IPS DF 6.9 (cell line): ENCODE results near the gene PRDX6.
A peak's percentile ranks its signal among the peaks of the same experiment; 100 is the strongest.

Experiments used
- DNase-seq: peaks from one replicate; pipeline ENCODE4 v3.0.0-alpha.2; 2013; ENCODE audit warnings: low read depth, low spot score
- H3K27ac ChIP-seq: one replicate; pipeline ENCODE4 v1.5.1; 2013; ENCODE audit warnings: low read length, control low read depth
- H3K27me3 ChIP-seq: 2 replicates; pipeline ENCODE4 v1.6.1; 2013; ENCODE audit warnings: mild to moderate bottlenecking, low read length; ENCODE audit not compliant: control insufficient read depth, insufficient read depth
- H3K36me3 ChIP-seq: 2 replicates; pipeline ENCODE4 v1.6.1; 2013; ENCODE audit warnings: low read length; ENCODE audit not compliant: control insufficient read depth, insufficient read depth
- H3K4me1 ChIP-seq: 2 replicates; pipeline ENCODE4 v1.6.1; 2013; ENCODE audit warnings: low read length; ENCODE audit not compliant: control insufficient read depth, insufficient read depth
- H3K4me3 ChIP-seq: 2 replicates; pipeline ENCODE4 v1.5.1; 2013; ENCODE audit warnings: mild to moderate bottlenecking, low read length
- H3K9me3 ChIP-seq: 2 replicates; pipeline ENCODE4 v1.6.1; 2013; ENCODE audit warnings: low read length, inconsistent platforms; ENCODE audit not compliant: control insufficient read depth, insufficient read depth
- WGBS: extraction: QIAGEN DNeasy Blood & Tissue Kit; methylation state at CpG from one replicate; pipeline ENCODE4 v1.1.7; 2013; ENCODE audit warnings: mixed read lengths, missing lambda C conversion rate; ENCODE audit not compliant: insufficient read length, insufficient coverage; 5-methylcytosine and 5-hydroxymethylcytosine counted together

Gene PRDX6, protein sequence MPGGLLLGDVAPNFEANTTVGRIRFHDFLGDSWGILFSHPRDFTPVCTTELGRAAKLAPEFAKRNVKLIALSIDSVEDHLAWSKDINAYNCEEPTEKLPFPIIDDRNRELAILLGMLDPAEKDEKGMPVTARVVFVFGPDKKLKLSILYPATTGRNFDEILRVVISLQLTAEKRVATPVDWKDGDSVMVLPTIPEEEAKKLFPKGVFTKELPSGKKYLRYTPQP

GRCh38 chr1:173477286-173478093 is at the start of gene PRDX6:
Gene PRDX6 (plus strand): TSS chr1:173477335. CDS start chr1:173477398, 63 bp downstream.
- no peaks in the 10 kb centered on the region for H3K27me3 ChIP-seq
- no peaks in the 10 kb centered on the region for H3K9me3 ChIP-seq
- H3K4me1 ChIP-seq, result no peaks in the 10 kb centered on the region
- peak within 1 kb of the TSS; percentile 87 for H3K4me3 ChIP-seq
- no peak within 1 kb of the TSS for H3K27ac ChIP-seq
- no CpG with 5 or more reads among the region's 69 CpGs for WGBS
- peaks cover 13% of the 10 kb centered on the region; the same call in 1 of the 2 replicates for H3K36me3 ChIP-seq
- no peak for DNase-seq

DNA sequence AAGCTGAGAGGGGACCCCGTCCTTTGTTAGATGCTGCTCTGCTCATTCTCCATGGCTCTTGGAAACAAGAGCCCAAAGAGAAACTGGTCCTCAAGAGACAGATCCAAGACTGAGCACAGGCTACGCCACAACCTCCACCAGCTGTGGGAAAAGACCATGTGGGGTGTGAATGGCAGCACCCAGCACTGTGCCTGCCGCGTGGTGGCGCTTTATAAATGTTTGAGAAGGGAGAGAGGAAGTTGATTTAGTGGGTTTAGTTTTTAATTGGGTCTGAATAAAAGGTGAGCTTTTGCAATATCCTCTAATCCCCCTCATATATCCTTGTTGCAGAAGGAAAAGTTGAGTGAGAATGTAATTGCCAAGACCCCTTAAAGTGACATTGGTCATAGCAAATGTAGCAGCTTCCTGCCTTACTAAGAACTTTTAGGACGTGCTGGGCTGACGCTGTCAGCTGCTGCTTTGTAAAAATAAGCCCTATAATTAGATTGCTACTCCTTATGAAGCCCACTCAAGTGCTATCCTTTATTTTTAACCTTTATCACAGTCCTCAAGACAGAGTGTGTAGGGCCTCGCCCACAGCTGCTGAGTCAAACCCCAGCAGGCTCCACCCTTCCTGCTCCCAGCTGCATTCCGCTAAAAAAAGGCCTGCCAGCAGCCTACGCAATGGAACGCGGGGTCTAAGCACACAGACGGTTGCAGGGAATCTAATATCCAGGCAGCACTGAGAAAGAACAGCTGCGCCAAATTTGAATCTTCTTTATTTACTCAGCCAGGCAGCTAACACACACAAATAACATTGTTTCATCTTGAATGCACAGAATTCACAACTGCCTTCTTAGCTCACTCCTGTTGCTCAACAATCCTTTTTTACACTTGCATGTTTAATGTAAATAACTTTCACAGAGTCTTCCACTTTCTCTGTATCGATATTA is 47.4 kb upstream of the PRDX6 start:
- no peaks in the 10 kb centered on the region for H3K36me3 ChIP-seq
- no peaks in the 10 kb centered on the region for H3K9me3 ChIP-seq
- WGBS, result 100% methylated on average over 1 of the region's 15 CpGs
- peaks cover 2% of the 10 kb centered on the region; the same call in 1 of the 2 replicates for H3K4me1 ChIP-seq
- H3K27me3 ChIP-seq, result no peaks in the 10 kb centered on the region
- no peak overlapping the region for H3K4me3 ChIP-seq
- no peak for DNase-seq
- H3K27ac ChIP-seq, result no peak overlapping the region

GRCh38 chr1:173430677-173431303 is 46.3 kb upstream of the PRDX6 start:
- no peak for DNase-seq
- H3K4me3 ChIP-seq, result no peak overlapping the region
- H3K9me3 ChIP-seq, result no peaks in the 10 kb centered on the region
- peaks cover 2% of the 10 kb centered on the region; the same call in 1 of the 2 replicates for H3K4me1 ChIP-seq
- no peaks in the 10 kb centered on the region for H3K36me3 ChIP-seq
- no CpG with 5 or more reads among the region's 2 CpGs for WGBS
- H3K27me3 ChIP-seq, result no peaks in the 10 kb centered on the region
- H3K27ac ChIP-seq, result no peak overlapping the region

- DNase-seq, result peak; percentile 92
- Histone ChIP-seq H3K4me1 (peaks cover 2% of the 10 kb centered on the region; the same call in 1 of the 2 replicates), H3K36me3 (no peaks in the 10 kb centered on the region), H3K4me3 (no peak overlapping the region), H3K9me3 (no peaks in the 10 kb centered on the region), H3K27ac (no peak overlapping the region), H3K27me3 (no peaks in the 10 kb centered on the region)
- no CpG with 5 or more reads among the region's 6 CpGs for WGBS
Observed at GRCh38 chr1:173431304-173432045, 45.7 kb upstream of the PRDX6 start.

DNA sequence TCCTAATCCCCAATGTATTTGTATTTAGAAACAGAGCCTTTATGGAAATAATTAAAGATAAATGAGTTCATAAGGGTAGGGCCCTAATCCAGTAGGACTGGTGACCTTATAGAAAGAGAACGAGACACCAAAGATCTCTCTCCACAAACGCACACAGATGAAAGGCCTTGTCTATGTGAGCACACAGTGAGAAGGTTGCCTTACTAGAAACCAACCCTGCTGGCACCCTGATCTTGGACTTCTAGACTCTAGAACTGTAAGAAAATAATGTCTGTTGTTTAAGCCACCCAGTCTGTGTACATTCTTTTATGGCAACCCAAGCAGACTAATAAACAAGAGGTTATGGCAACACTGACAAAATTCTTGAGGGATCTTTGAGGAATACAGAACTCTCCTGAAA is 44.8 kb upstream of the PRDX6 start:
- DNase-seq, result no peak
- Histone ChIP-seq H3K27me3 (no peaks in the 10 kb centered on the region), H3K4me3 (no peak overlapping the region), H3K36me3 (no peaks in the 10 kb centered on the region), H3K27ac (no peak overlapping the region), H3K4me1 (peaks cover 2% of the 10 kb centered on the region; the same call in 1 of the 2 replicates), H3K9me3 (no peaks in the 10 kb centered on the region)
- WGBS, result no CpG with 5 or more reads among the region's 2 CpGs

- Histone ChIP-seq H3K4me1 (peaks cover 2% of the 10 kb centered on the region; the same call in 1 of the 2 replicates), H3K27ac (no peak overlapping the region), H3K9me3 (no peaks in the 10 kb centered on the region), H3K36me3 (no peaks in the 10 kb centered on the region), H3K27me3 (no peaks in the 10 kb centered on the region), H3K4me3 (no peak overlapping the region)
- DNase-seq, result no peak
- WGBS, result no CpG with 5 or more reads among the region's 2 CpGs
Observed at GRCh38 chr1:173433751-173434326, 43.3 kb upstream of the PRDX6 start.

DNA sequence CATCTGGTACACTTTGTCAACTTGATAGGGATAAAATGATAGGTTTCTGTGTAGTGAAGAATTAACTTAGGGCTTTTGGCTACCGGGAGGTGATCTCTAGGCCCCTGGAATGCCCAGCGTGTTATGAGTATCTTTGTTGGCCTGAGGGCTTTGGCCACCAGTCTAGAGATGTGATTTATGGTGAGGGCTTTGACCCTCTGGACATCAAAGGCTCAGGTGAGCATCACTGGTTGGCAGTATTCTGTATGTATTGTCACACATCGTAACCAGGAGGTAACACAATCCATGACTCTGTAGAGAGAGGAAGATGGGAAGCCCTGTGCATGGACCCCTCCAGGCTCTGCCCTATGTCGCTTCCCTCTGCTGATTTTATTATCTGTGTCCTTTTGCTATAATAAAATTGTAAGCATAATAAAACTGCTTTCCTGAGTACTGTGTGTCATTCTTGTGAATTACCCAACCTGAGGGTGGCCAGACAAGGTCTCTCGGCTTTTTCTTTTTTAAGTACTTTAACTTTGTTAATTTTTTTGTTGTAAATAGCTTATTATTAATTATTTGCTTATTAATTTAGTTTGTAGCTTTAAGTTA is 40.2 kb upstream of the PRDX6 start:
- Histone ChIP-seq H3K27ac (no peak overlapping the region), H3K9me3 (no peaks in the 10 kb centered on the region), H3K4me1 (peaks cover 1% of the 10 kb centered on the region; the same call in 1 of the 2 replicates), H3K27me3 (no peaks in the 10 kb centered on the region), H3K36me3 (no peaks in the 10 kb centered on the region), H3K4me3 (no peak overlapping the region)
- DNase-seq, result no peak
- no CpG with 5 or more reads among the region's 5 CpGs for WGBS

DNA sequence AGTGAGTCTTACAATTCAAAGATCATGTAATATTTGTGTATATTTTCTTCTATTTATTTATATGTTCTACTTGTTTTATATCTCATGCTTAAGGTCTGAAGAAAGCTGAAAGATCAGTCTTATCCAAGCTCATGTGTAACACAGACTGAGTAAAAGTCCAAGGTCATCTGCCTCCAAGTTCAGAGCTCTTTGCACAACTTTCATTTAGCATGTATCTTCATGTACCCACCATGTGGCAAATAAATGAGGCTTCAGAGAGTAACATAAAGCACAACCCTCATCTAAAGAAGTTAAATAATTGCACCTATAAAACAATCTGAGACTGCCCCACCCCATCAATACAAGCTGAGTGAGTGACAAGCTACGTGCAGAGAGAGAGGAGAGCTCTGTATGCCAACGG is 38.5 kb upstream of the PRDX6 start:
- WGBS, result no CpG with 5 or more reads among the region's 2 CpGs
- H3K4me3 ChIP-seq, result no peak overlapping the region
- no peaks in the 10 kb centered on the region for H3K27me3 ChIP-seq
- no peak for DNase-seq
- H3K4me1 ChIP-seq, result peaks cover 1% of the 10 kb centered on the region; the same call in 1 of the 2 replicates
- H3K9me3 ChIP-seq, result no peaks in the 10 kb centered on the region
- no peak overlapping the region for H3K27ac ChIP-seq
- no peaks in the 10 kb centered on the region for H3K36me3 ChIP-seq

DNA sequence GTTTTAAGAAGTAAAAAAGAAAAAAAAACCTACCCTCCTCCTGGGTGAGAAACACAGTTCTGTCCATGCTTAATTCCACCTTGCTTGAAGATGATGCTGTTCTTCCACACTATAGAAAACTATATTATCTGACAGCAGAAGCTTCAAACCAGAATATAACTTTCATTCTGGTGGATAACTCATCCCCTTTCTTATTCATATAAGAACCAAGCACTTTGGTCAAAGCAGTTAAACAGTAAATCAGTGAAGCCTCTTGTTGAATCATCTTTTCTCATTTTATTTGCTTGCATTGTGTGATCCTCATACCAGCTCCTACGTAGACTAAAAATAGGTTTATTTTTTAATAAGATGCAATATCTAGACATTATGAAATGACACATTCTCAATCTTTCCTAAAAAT is 36.7 kb upstream of the PRDX6 start:
- H3K36me3 ChIP-seq, result no peaks in the 10 kb centered on the region
- peaks cover 3% of the 10 kb centered on the region; the same call in 1 of the 2 replicates for H3K4me1 ChIP-seq
- no peaks in the 10 kb centered on the region for H3K27me3 ChIP-seq
- H3K27ac ChIP-seq, result no peak overlapping the region
- no CpG with 5 or more reads among the region's 1 CpG for WGBS
- H3K9me3 ChIP-seq, result no peaks in the 10 kb centered on the region
- no peak for DNase-seq
- no peak overlapping the region for H3K4me3 ChIP-seq
